Measurements from ENCODE around the gene CSNK1G3. TPM values are rescaled to one million over a fixed set of nuclear protein-coding genes. Genes with fewer than 3 reads are reported as not detected.
"Not testable (repeated sequence)": the region's sequence is repeated elsewhere in the genome, so short reads cannot be mapped to it uniquely, and the experiment has no call there.

Gene CSNK1G3
- total RNA-seq: 10 to 100 TPM; 30.6 to 31.5 TPM

DNA sequence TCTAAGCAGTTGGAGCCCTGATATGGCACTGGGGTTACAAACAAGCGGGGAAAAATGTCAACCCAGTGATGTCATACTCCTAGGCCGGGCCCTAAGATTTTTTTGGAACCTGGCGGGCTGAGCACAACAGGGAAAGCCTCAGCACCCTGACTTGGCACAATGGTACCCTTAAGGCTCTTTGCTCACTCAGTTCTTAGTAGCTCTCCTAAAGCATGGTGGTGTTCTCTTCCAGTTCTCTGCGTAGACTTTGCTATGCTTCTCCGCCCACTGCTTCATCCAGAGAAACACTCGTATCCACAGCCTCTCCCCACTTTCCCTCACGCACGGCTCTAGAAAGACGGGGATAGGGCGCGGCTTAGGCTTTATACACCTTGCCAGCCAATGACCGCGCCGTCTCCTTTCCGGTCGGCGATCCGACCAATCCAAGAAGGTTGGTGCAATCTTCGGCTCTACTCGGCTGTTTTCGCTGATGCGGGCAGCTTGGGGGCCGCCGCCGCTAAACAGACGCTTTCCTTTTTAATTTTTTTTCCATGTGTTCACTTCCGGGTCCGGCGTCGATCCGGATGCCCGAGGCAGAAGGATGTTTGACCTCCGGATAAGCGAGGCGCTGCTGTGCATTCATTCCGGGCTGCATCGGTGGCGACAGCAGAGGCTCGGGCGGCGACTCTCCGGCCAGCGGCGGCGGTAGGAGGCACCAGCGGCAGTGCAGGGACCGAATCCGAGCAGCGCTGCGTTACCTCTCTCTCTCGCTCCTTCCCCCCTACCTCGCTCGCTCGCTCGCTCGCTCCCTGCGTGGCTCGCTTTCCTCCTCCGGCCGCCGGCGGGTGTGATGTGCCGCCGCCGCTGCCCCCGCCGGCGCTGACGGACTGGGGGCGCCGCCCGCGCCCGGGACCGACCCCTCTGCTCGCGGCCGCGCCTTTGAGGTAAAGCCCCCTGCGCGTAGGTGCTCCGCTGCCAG, at the start of gene CSNK1G3:
TSS of gene CSNK1G3 (plus strand) at position 530 of the 958 bp plus-strand sequence. CDS start 33,487 bp downstream, outside the sequence.
- Mint-ChIP-seq H3K4me1 (peaks cover 45% of the 10 kb centered on the region), H3K27ac (peak within 1 kb of the TSS; percentile 97), H3K4me3 (peak within 1 kb of the TSS; percentile 92), H3K9me3 (ENCODE audit: low read depth) (no peaks in the 10 kb centered on the region), H3K27me3 (peaks cover 4% of the 10 kb centered on the region), H3K36me3 (ENCODE audit: low read depth) (no peaks in the 10 kb centered on the region)
- intact Hi-C loops (cut with DNase I, micrococcal nuclease): loop anchor here (1.0 to 10.0 kb wide), 9 partner anchors 35 to 1550 kb away; partner anchors contain the start of genes CEP120 (in 2 of the 2), SRFBP1 (in 2 of the 2), SNX2 (in 1 of the 2) and SNX24 (in 1 of the 2)
- CTCF ChIA-PET: interaction anchor here (0.6 to 2.9 kb wide), 3 partner anchors 88 to 1050 kb away, joined by 3 to 16 read pairs (median 4); partner anchors contain the start of gene CEP120
- POLR2A ChIA-PET: interaction anchor here (0.6 to 4.0 kb wide), 5 partner anchors 10 to 626 kb away, joined by 3 to 55 read pairs (median 4); partner anchors contain the start of gene CEP120
- ATAC-seq (peak; percentile 94), DNase-seq (peak; percentile 96)

DNA sequence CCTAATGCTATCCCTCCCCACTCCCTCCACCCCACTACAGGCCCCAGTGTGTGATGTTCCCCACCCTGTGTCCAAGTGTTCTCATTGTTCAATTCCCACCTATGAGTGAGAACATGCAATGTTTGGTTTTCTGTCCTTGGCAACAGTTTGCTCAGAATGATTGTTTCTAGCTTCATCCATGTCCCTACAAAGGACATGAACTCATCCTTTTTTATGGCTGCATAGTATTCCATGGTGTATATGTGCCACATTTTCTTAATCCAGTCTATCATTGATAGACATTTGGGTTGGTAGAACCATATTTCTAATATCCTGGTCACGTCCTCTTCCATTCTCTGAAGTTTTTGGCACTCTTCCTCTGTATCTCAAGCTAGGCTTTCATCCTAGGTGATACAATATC, 45.1 kb upstream of the CSNK1G3 start:
- intact Hi-C loops (cut with DNase I, micrococcal nuclease); CTCF ChIA-PET; DNase-seq; H3K4me3 Mint-ChIP-seq; H3K4me1 Mint-ChIP-seq; ATAC-seq; H3K36me3 Mint-ChIP-seq (ENCODE audit: low read depth); H3K27ac Mint-ChIP-seq: not testable (repeated sequence)
- H3K27me3 Mint-ChIP-seq: peaks cover 18% of the 10 kb centered on the region
- H3K9me3 Mint-ChIP-seq (ENCODE audit: low read depth): peaks cover 12% of the 10 kb centered on the region
- POLR2A ChIA-PET: interaction anchor here (0.5 kb wide), 1 partner anchor 622 kb away, joined by 4 read pairs; the partner anchor contains the start of gene SNX24

DNA sequence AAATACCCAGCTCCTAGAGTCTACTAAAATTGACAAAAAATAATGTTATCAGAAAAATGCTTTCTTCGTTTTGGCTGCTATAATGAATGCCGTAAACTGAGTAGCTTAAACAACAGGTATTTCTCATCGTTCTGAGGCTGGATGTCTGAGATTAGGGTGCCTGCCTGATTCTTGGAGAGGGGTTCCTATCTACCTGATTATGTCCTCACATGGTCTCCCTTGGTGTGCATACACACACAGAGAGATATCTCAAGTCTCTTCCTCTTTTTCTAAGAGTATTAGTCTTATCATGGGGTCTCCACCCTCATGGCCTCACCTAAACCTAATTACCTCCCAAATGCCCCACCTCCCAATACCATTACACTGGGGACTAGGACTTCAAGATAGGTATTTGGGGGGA, 40.6 kb upstream of the CSNK1G3 start:
- ATAC-seq (no peak), DNase-seq (no peak)
- no peaks in the 10 kb centered on the region for H3K4me1 Mint-ChIP-seq
- H3K36me3 Mint-ChIP-seq (ENCODE audit: low read depth): peaks cover 6% of the 10 kb centered on the region
- ChIA-PET CTCF (interaction anchor here (1.2 kb wide), 1 partner anchor 11 kb away, joined by 4 read pairs; no protein-coding TSS in a partner anchor), POLR2A (no interaction called here)
- intact Hi-C loops (cut with DNase I, micrococcal nuclease): no loop called here
- H3K27ac Mint-ChIP-seq: no peak overlapping the region
- peaks cover 12% of the 10 kb centered on the region for H3K9me3 Mint-ChIP-seq (ENCODE audit: low read depth)
- H3K27me3 Mint-ChIP-seq: peaks cover 20% of the 10 kb centered on the region
- H3K4me3 Mint-ChIP-seq: no peak overlapping the region

DNA sequence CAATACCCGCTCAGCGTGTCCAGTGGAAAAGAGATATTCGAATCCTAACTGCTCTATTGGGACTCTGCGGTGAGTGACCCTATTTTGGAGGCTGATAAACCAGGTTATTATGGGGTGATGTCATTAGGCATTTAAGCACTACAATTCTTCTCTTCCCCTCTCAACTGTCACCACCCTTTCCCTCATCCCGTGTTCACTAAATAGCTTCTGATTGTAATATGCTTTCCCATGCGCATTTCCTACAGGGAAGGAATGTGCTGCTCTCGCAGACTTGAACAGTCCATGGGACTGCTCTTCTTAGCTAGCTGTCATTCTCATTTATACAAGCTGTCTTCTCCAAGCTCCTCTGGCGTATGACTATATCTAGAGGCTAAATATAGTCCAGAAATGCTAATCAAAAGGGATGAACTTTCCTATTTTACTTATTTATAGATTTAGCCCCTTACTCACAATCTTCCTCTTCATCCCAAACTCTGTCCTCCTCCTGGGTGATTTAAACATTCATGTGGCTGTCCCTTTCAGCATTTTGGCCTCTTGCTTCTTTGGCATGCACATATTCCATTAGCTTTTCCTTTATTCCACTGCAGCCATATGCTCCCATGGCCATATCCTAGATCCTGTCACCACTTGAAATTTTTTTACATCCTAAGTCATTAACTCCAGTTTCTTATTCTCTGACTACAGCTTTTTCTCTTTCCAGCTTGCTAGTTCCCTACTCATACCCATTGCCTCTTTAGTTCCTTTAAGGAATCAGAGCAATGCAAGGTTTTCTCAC, 39.6 kb upstream of the CSNK1G3 start:
- intact Hi-C loops (cut with DNase I, micrococcal nuclease): no loop called here
- DNase-seq (no peak), ATAC-seq (no peak)
- ChIA-PET POLR2A (no interaction called here), CTCF (interaction anchor here (0.6 to 1.2 kb wide), 2 partner anchors 10 to 68 kb away, joined by 4 read pairs; no protein-coding TSS in a partner anchor)
- Mint-ChIP-seq H3K4me3 (no peak overlapping the region), H3K27ac (no peak overlapping the region), H3K36me3 (ENCODE audit: low read depth) (peaks cover 6% of the 10 kb centered on the region), H3K4me1 (no peaks in the 10 kb centered on the region), H3K9me3 (ENCODE audit: low read depth) (peaks cover 8% of the 10 kb centered on the region), H3K27me3 (peaks cover 18% of the 10 kb centered on the region)

DNA sequence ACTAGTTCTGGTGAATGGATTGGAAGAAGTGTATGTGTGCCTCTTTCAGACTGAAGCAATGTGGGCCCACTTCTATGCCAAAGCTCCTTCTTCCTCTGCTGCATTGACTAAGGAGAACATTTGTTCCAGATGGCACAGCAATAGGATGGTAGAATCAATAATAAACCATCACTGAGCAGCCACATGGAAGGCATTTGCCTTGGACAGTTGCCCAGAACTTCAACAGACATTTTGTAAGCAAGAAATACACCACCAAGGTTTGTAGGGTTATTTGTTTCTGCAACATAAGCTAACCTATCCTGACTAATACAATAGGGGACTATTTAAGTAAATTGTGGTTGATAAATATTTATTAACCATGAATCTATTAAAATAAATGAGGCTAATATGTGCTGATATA, 37.7 kb upstream of the CSNK1G3 start:
- CTCF ChIA-PET: no interaction called here
- POLR2A ChIA-PET: no interaction called here

DNA sequence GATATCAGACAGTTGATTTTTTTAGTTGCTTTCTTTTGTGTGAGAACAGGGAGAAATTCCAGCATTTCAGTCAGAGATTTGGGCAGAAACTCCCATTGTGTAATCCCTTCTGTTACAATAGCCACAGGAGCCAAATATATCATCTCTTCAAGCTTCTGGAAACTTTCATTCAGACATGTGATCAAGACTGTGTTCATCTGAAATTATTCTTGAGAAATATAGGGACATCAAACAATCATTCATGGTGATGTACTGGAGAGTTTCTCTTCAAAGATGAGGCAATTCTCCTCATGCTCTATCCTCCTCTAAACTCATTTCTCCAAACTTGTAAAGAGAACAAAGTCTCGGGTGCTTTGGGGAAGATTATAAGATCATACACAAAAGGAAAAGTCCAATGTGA, 35.2 kb upstream of the CSNK1G3 start:
- H3K36me3 Mint-ChIP-seq (ENCODE audit: low read depth): no peaks in the 10 kb centered on the region
- DNase-seq (no peak), ATAC-seq (no peak)
- H3K27me3 Mint-ChIP-seq: peaks cover 8% of the 10 kb centered on the region
- no peak overlapping the region for H3K27ac Mint-ChIP-seq
- no peaks in the 10 kb centered on the region for H3K9me3 Mint-ChIP-seq (ENCODE audit: low read depth)
- H3K4me1 Mint-ChIP-seq: no peaks in the 10 kb centered on the region
- POLR2A ChIA-PET: no interaction called here
- intact Hi-C loops (cut with DNase I, micrococcal nuclease): no loop called here
- no peak overlapping the region for H3K4me3 Mint-ChIP-seq
- CTCF ChIA-PET: no interaction called here

More for the DNA sequence above, 37.7 kb upstream of the CSNK1G3 start:
- H3K27me3 Mint-ChIP-seq: peaks cover 13% of the 10 kb centered on the region
- intact Hi-C loops (cut with DNase I, micrococcal nuclease): no loop called here
- H3K36me3 Mint-ChIP-seq (ENCODE audit: low read depth): peaks cover 6% of the 10 kb centered on the region
- peaks cover 6% of the 10 kb centered on the region for H3K9me3 Mint-ChIP-seq (ENCODE audit: low read depth)
- ATAC-seq (no peak), DNase-seq (no peak)
- H3K27ac Mint-ChIP-seq: no peak overlapping the region
- no peak overlapping the region for H3K4me3 Mint-ChIP-seq
- H3K4me1 Mint-ChIP-seq: no peaks in the 10 kb centered on the region

DNA sequence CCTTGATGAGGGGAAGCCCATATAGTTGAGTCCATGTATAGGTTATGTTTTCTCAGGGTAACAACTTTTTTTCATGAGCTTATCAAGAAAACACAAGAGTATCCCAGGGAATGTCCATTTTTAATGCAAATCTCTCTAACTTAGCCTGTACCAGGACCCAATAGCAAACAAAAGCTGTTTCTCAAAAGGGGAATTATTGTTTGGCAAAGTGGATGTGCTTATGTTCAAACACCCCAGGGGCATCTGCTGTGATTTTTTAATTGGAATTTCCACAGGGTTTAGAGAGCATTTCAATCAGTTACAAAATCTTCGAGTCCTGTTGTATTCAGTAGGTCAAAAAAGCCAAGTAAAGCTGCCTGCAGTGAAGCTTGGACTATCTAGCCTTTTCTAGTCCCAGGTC, 33.4 kb upstream of the CSNK1G3 start:
- DNase-seq: no peak
- no peaks in the 10 kb centered on the region for H3K9me3 Mint-ChIP-seq (ENCODE audit: low read depth)
- H3K4me1 Mint-ChIP-seq: no peaks in the 10 kb centered on the region
- intact Hi-C loops (cut with DNase I, micrococcal nuclease): no loop called here
- ATAC-seq: no peak
- H3K27ac Mint-ChIP-seq: no peak overlapping the region
- no peak overlapping the region for H3K4me3 Mint-ChIP-seq
- H3K36me3 Mint-ChIP-seq (ENCODE audit: low read depth): no peaks in the 10 kb centered on the region
- ChIA-PET CTCF (no interaction called here), POLR2A (no interaction called here)
- peaks cover 6% of the 10 kb centered on the region for H3K27me3 Mint-ChIP-seq

DNA sequence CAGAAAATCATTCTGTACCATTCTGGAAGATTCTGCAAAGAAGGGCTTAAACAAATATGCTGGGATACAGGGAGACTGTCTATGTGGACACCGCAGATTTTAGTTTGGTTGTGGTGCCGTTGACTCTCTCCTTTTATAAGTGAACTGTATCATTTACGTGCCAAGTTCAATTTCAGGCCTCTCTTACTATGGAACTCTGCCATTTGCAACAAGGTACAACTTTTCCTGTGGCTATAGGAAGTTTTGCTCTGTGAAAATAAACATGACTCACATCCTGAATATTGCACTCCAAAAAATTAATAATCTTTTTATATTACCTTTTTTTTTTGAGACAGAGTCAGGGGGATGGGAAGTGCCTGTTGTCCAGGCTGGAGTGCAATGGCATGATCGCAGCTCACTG, 29.7 kb upstream of the CSNK1G3 start:
- peaks cover 10% of the 10 kb centered on the region for H3K27me3 Mint-ChIP-seq
- no peaks in the 10 kb centered on the region for H3K36me3 Mint-ChIP-seq (ENCODE audit: low read depth)
- intact Hi-C loops (cut with DNase I, micrococcal nuclease): no loop called here
- no peaks in the 10 kb centered on the region for H3K9me3 Mint-ChIP-seq (ENCODE audit: low read depth)
- no peak for DNase-seq
- ChIA-PET CTCF (interaction anchor here (0.5 to 1.5 kb wide), 2 partner anchors 11 to 1405 kb away, joined by 3 to 4 read pairs; no protein-coding TSS in a partner anchor), POLR2A (no interaction called here)
- H3K27ac Mint-ChIP-seq: no peak overlapping the region
- ATAC-seq: no peak
- H3K4me3 Mint-ChIP-seq: no peak overlapping the region
- no peaks in the 10 kb centered on the region for H3K4me1 Mint-ChIP-seq

DNA sequence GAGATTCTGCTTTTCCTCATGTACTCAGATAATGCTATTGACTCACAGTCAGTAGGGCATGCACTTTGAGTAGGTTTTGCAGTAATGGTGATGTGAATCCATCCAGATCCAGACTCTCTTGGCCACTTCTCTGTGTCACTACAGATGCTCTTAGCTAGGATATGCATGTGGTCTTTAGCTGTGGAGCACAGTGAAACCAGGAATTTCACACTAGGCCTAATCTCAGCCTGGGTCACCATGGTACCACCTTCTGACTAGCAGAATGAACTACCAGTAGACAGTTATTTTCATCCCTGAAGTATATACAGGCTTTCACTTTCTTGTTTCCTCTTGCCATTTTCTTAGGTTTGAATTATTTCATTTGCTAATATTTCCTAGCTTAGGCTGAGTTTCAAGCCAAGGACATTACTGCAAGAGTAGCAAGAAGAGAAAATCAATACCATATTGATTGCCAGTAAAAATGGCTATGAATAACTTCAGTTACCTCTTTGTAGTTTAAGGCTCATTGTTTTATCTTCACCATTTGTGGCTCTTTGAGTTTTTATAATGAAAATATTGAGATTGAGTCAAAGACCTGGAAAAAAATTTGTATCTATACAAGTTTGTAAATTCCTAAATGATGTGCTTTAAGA, 28.4 kb upstream of the CSNK1G3 start:
- H3K9me3 Mint-ChIP-seq (ENCODE audit: low read depth): no peaks in the 10 kb centered on the region
- H3K4me3 Mint-ChIP-seq: no peak overlapping the region
- CTCF ChIA-PET: interaction anchor here (0.9 to 1.1 kb wide), 2 partner anchors 10 to 127 kb away, joined by 3 read pairs; no protein-coding TSS in a partner anchor
- ATAC-seq (no peak), DNase-seq (no peak)
- POLR2A ChIA-PET: no interaction called here
- no peak overlapping the region for H3K27ac Mint-ChIP-seq
- H3K4me1 Mint-ChIP-seq: no peaks in the 10 kb centered on the region
- intact Hi-C loops (cut with DNase I, micrococcal nuclease): no loop called here
- no peaks in the 10 kb centered on the region for H3K36me3 Mint-ChIP-seq (ENCODE audit: low read depth)
- peaks cover 13% of the 10 kb centered on the region for H3K27me3 Mint-ChIP-seq

DNA sequence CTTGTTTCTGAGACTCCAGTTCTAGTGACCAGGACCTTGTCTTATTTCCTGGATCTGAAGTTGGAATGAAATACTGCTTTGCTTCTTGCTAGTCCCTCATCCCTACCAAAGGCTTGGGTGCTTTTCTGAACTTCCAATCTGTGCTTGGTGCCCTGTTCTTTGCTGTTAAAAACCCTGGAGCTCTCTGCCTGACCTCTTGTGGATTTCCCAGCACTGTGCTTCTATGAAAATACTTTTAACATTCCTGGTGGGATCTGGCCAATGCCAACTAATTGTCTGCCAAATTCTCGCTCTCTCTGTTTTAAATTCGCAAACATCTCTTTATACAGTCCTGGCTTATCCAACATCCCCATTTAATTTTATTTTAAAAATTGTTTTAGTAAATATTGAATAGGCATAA, 26.7 kb upstream of the CSNK1G3 start:
- Mint-ChIP-seq H3K4me1 (no peaks in the 10 kb centered on the region), H3K27ac (no peak overlapping the region), H3K27me3 (peaks cover 13% of the 10 kb centered on the region), H3K9me3 (ENCODE audit: low read depth) (no peaks in the 10 kb centered on the region), H3K4me3 (no peak overlapping the region), H3K36me3 (ENCODE audit: low read depth) (no peaks in the 10 kb centered on the region)
- no peak for ATAC-seq
- ChIA-PET POLR2A (no interaction called here), CTCF (interaction anchor here (1.1 kb wide), 1 partner anchor 118 kb away, joined by 3 read pairs; no protein-coding TSS in a partner anchor)
- DNase-seq: no peak
- intact Hi-C loops (cut with DNase I, micrococcal nuclease): no loop called here

All from activated CD4-positive, alpha-beta T cell treated with anti-CD3 and anti-CD28 coated beads for 36 hours (primary cell).